Measurements from ENCODE around the gene TBCB. TPM values are rescaled to one million over a fixed set of nuclear protein-coding genes. Genes with fewer than 3 reads are reported as not detected.
"Not testable (repeated sequence)": the region's sequence is repeated elsewhere in the genome, so short reads cannot be mapped to it uniquely, and the experiment has no call there.

TBCB gene
- polyA plus RNA-seq, 1 of the 3 experiments (the other 2 are of a cell fraction) = 712 TPM

DNA sequence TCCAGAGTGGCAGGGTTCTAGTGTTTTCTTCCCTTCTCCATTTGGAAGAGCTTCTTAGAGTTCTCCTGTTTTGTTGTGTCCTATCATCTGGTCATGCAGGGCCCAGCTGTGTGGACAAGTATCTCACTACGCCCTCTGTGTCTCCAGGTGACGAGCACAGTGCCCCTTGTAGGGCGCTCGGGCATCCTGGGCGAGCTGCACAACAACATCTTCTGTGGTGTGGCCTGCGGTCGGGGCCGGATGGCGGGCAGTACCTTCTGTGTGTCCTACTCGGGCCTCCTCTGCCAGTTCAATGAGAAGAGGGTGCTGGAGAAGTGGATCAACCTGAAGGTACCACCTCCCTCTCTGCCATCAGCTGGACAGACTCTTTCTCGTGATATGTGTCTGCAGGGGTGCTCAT, 47.6 kb upstream of the TBCB start:
- Histone ChIP-seq H3K36me3 (replicated peaks in 1 of 2; ENCODE audit: control insufficient read depth in 1 of 2, insufficient read depth in 2 of 2, low read length in 1 of 2) (peaks cover 11 to 23% of the 10 kb centered on the region in 2 experiments), H3F3A (replicated peaks; ENCODE audit: insufficient read depth) (peaks cover 11% of the 10 kb centered on the region), H2AFZ (ENCODE audit: low read depth) (no peak overlapping the region), H3K9me3 (no peaks in the 10 kb centered on the region), H3K4me3 (ENCODE audit: low read depth in 2 of 2, low read length in 1 of 2) (no peak overlapping the region), H3K27ac (ENCODE audit: low read depth in 2 of 2, low read length in 1 of 2) (no peak overlapping the region; a peak in 1 of 4 replicates), H3K4me1 (ENCODE audit: control insufficient read depth in 1 of 2, insufficient read depth in 2 of 2, low read depth in 1 of 2, low read length in 1 of 2) (peaks cover 0 to 12% of the 10 kb centered on the region in 2 experiments; a peak in 1 of 4 replicates), H4K20me1 (ENCODE audit: insufficient read depth) (peaks cover 21% of the 10 kb centered on the region), H3K9me2 (no peaks in the 10 kb centered on the region), H3K9ac (no peak overlapping the region), H3K4me2 (no peak overlapping the region), H3K27me3 (ENCODE audit: insufficient read depth) (no peaks in the 10 kb centered on the region), H3K79me2 (ENCODE audit: insufficient read depth) (no peaks in the 10 kb centered on the region)
- POLR2A ChIA-PET = no interaction called here
- CTCF ChIA-PET = interaction anchor here (1.1 kb wide), 1 partner anchor 12 kb away, joined by 4 read pairs; no protein-coding TSS in a partner anchor
- no peak for DNase-seq
- TF ChIP-seq NRF1 (IDR thresholded peaks at IDR 0.05; ENCODE audit: low read depth, low read length) = no peak
- TF ChIP-seq RAD21 (IDR thresholded peaks at IDR 0.05; ENCODE audit: low read length) = no peak
- no peak for TF ChIP-seq FOSL2 (IDR thresholded peaks at IDR 0.05; ENCODE audit: borderline replicate concordance, low read depth)
- no peak for TF ChIP-seq FOXM1 (IDR thresholded peaks at IDR 0.05; ENCODE audit: low read depth)
- no peak for TF ChIP-seq JUND (IDR thresholded peaks at IDR 0.05)
- TF ChIP-seq MXI1 (IDR thresholded peaks at IDR 0.05; ENCODE audit: low read depth, low read length) = no peak
- no peak for TF ChIP-seq EP300 (IDR thresholded peaks at IDR 0.05; ENCODE audit: borderline replicate concordance in 1 of 2, low read depth in 1 of 2, low read length in 1 of 2)
- no peak for TF ChIP-seq RCOR1 (IDR thresholded peaks at IDR 0.05; ENCODE audit: low read length)
- no peak for TF ChIP-seq GABPA (IDR thresholded peaks at IDR 0.05; ENCODE audit: low read depth)
- no peak for TF ChIP-seq EZH2phosphoT487 (IDR thresholded peaks at IDR 0.05; ENCODE audit: borderline replicate concordance, low read depth)
- WGBS (ENCODE audit: low lambda C conversion rate) = 78% methylated on average over 3 of the region's 11 CpGs

DNA sequence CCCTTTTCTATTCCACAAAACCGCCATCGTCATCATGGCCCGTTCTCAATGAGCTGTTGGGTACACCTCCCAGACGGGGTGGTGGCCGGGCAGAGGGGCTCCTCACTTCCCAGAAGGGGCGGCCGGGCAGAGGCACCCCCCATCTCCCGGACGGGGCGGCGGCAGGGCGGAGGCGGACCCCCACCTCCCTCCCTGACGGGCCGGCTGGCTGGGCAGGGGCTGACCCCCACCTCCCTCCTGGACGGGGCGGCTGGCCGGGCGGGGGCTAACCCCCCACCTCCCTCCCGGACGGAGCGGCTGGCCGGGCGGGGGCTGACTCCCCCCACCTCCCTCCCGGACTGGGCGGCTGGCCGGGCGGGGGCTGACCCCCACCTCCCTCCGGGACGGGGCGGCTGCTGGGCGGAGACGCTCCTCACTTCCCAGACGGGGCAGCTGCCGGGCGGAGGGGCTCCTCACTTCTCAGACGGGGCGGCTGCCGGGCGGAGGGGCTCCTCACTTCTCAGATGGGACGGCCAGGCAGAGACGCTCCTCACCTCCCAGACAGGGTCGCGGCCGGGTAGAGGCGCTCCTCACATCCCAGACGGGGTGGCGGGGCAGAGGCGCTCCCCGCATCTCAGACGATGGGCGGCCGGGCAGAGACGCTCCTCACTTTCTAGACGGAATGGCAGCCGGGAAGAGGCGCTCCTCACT, 46.3 kb upstream of the TBCB start:
- DNase-seq; CTCF ChIA-PET; H3K27ac ChIP-seq (ENCODE audit: low read depth in 2 of 2, low read length in 1 of 2); H3K27me3 ChIP-seq (ENCODE audit: insufficient read depth); POLR2A ChIA-PET; H3K79me2 ChIP-seq (ENCODE audit: insufficient read depth); H3K9ac ChIP-seq; H3K9me3 ChIP-seq; H3K4me2 ChIP-seq; H2AFZ ChIP-seq (ENCODE audit: low read depth); H3K4me3 ChIP-seq (ENCODE audit: low read depth in 2 of 2, low read length in 1 of 2); H3K9me2 ChIP-seq: not testable (repeated sequence)
- Histone ChIP-seq H4K20me1 (ENCODE audit: insufficient read depth) (peaks cover 26% of the 10 kb centered on the region), H3F3A (replicated peaks; ENCODE audit: insufficient read depth) (peaks cover 11% of the 10 kb centered on the region), H3K4me1 (ENCODE audit: control insufficient read depth in 1 of 2, insufficient read depth in 2 of 2, low read depth in 1 of 2, low read length in 1 of 2) (peaks cover 0 to 12% of the 10 kb centered on the region in 2 experiments; a peak in 1 of 4 replicates), H3K36me3 (replicated peaks in 1 of 2; ENCODE audit: control insufficient read depth in 1 of 2, insufficient read depth in 2 of 2, low read length in 1 of 2) (peaks cover 11 to 23% of the 10 kb centered on the region in 2 experiments)
- WGBS (ENCODE audit: low lambda C conversion rate) = 98% methylated on average over 13 of the region's 57 CpGs

GRCh38 chr19:36072081-36072480, 43.2 kb upstream of the TBCB start:
- Histone ChIP-seq H3F3A (replicated peaks; ENCODE audit: insufficient read depth) (peaks cover 11% of the 10 kb centered on the region), H3K27ac (ENCODE audit: low read depth in 2 of 2, low read length in 1 of 2) (no peak overlapping the region), H3K36me3 (replicated peaks in 1 of 2; ENCODE audit: control insufficient read depth in 1 of 2, insufficient read depth in 2 of 2, low read length in 1 of 2) (peaks cover 14 to 21% of the 10 kb centered on the region in 2 experiments), H4K20me1 (ENCODE audit: insufficient read depth) (peaks cover 26% of the 10 kb centered on the region), H3K4me1 (ENCODE audit: control insufficient read depth in 1 of 2, insufficient read depth in 2 of 2, low read depth in 1 of 2, low read length in 1 of 2) (peaks cover 0 to 12% of the 10 kb centered on the region in 2 experiments; a peak in 1 of 4 replicates), H3K9me2 (no peaks in the 10 kb centered on the region), H3K9me3 (no peaks in the 10 kb centered on the region), H2AFZ (ENCODE audit: low read depth) (no peak overlapping the region), H3K27me3 (ENCODE audit: insufficient read depth) (no peaks in the 10 kb centered on the region), H3K79me2 (ENCODE audit: insufficient read depth) (no peaks in the 10 kb centered on the region), H3K9ac (no peak overlapping the region), H3K4me2 (no peak overlapping the region), H3K4me3 (ENCODE audit: low read depth in 2 of 2, low read length in 1 of 2) (no peak overlapping the region)
- WGBS (ENCODE audit: low lambda C conversion rate) = 83% methylated on average over 6 of the region's 8 CpGs
- ChIA-PET CTCF (interaction anchor here (0.9 to 3.0 kb wide), 4 partner anchors 17 to 125 kb away, joined by 3 to 16 read pairs (median 4); partner anchors contain the start of genes THAP8 and WDR62), POLR2A (no interaction called here)
- no peak for DNase-seq
- TF ChIP-seq, protein P1, sequence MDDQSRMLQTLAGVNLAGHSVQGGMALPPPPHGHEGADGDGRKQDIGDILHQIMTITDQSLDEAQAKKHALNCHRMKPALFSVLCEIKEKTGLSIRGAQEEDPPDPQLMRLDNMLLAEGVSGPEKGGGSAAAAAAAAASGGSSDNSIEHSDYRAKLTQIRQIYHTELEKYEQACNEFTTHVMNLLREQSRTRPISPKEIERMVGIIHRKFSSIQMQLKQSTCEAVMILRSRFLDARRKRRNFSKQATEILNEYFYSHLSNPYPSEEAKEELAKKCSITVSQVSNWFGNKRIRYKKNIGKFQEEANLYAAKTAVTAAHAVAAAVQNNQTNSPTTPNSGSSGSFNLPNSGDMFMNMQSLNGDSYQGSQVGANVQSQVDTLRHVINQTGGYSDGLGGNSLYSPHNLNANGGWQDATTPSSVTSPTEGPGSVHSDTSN (IDR thresholded peaks at IDR 0.05) = no peak
- TF ChIP-seq RCOR1 (IDR thresholded peaks at IDR 0.05; ENCODE audit: low read length) (no peak), IRF3 (IDR thresholded peaks at IDR 0.05; ENCODE audit: low read depth, low read length) (no peak), GATA2 (CRISPR knock-in tag; IDR thresholded peaks at IDR 0.05) (no peak), MAX (IDR thresholded peaks at IDR 0.05; ENCODE audit: low read depth) (no peak), RAD21 (IDR thresholded peaks at IDR 0.05; ENCODE audit: low read length) (no peak), CTCF (IDR thresholded peaks at IDR 0.05) (no peak), EP300 (IDR thresholded peaks at IDR 0.05; ENCODE audit: borderline replicate concordance in 1 of 2, low read depth in 1 of 2, low read length in 1 of 2) (no peak)
